ENCODE results near the gene PMP22. TPM values are rescaled to one million over a fixed set of nuclear protein-coding genes. Genes with fewer than 3 reads are reported as not detected.
A peak's percentile ranks its signal among the peaks of the same experiment; 100 is the strongest.

Gene PMP22
- total and polyA plus RNA-seq, 2 of the 13 experiments (the other 11 are each of a cell fraction or from before 2014, with no cell fraction given), result 5.7 to 6.2 TPM

DNA sequence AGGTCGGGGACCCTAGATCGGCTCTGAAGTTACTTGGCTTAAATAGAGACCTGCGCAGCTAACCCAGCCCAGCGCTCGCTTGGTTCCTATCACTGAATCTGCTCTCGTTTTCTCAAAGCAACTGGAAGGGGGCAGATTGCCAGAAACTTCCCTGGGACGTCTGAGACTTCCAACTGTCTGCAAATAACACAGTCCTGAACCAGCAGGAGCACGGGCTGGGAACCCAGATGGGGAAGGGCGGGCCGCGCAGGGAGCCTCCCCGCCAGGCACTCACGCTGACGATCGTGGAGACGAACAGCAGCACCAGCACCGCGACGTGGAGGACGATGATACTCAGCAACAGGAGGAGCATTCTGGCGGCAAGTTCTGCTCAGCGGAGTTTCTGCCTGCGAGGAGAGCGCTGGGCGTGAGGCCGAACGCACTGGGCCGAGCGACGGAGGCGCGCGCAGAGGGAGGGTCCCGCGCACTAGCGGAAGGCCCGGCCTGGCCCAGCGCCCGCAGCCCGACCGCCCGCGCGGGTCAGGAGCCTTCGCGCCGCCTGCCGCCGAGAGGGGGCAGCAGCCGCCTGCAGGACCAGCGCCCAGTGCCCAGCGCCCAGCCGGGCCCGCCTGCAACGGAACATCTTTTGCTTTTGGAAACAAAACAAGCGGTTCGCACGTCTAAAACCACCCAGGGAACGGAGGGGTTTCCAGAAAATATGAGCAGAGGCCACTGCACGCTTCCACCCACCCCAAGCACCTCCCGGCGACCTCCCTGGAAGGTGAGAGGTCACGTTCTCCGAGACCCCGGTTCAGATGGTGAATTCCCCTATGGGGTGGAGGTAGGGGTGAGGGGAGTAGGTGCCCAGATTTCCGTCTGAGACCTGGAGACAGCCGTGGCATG lies 4.5 kb downstream of the PMP22 start (continued):
- no peak for TF ChIP-seq NPAS2 (CRISPR knock-in tag; IDR thresholded peaks at IDR 0.05; ENCODE audit: borderline replicate concordance)
- no peak for TF ChIP-seq TBX3 (IDR thresholded peaks at IDR 0.05; ENCODE audit: borderline replicate concordance)
- no peak for TF ChIP-seq ZFAT (CRISPR knock-in tag; conservative IDR thresholded peaks at IDR 0.05)
- TF ChIP-seq, protein P1, sequence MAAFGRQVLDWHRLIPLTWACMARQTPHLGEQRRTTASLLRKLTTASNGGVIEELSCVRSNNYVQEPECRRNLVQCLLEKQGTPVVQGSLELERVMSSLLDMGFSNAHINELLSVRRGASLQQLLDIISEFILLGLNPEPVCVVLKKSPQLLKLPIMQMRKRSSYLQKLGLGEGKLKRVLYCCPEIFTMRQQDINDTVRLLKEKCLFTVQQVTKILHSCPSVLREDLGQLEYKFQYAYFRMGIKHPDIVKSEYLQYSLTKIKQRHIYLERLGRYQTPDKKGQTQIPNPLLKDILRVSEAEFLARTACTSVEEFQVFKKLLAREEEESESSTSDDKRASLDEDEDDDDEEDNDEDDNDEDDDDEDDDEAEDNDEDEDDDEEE (CRISPR knock-in tag; IDR thresholded peaks at IDR 0.05), result no peak
- TF ChIP-seq MTA1 (CRISPR knock-in tag; IDR thresholded peaks at IDR 0.05; ENCODE audit: borderline replicate concordance), result no peak; the same call in 1 of the 2 replicates
- TF ChIP-seq DR1 (CRISPR knock-in tag; IDR thresholded peaks at IDR 0.05), result no peak
- 0 out of 2 replicates have a peak, but pooled peaks have one; percentile 26 for TF ChIP-seq RXRA (CRISPR knock-in tag; IDR thresholded peaks at IDR 0.05)
- TF ChIP-seq ZBTB39 (CRISPR knock-in tag; IDR thresholded peaks at IDR 0.05), result no peak
- no peak for TF ChIP-seq ZNF749 (CRISPR knock-in tag; IDR thresholded peaks at IDR 0.05; ENCODE audit: borderline replicate concordance)
- TF ChIP-seq, protein P2, sequence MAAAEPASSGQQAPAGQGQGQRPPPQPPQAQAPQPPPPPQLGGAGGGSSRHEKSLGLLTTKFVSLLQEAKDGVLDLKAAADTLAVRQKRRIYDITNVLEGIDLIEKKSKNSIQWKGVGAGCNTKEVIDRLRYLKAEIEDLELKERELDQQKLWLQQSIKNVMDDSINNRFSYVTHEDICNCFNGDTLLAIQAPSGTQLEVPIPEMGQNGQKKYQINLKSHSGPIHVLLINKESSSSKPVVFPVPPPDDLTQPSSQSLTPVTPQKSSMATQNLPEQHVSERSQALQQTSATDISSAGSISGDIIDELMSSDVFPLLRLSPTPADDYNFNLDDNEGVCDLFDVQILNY (CRISPR knock-in tag; conservative IDR thresholded peaks at IDR 0.05), result 0 out of 2 replicates have a peak, but pooled peaks have one; percentile 35
- no peak for TF ChIP-seq ZNF383 (CRISPR knock-in tag; IDR thresholded peaks at IDR 0.05; ENCODE audit: borderline replicate concordance)
- TF ChIP-seq ZIK1 (CRISPR knock-in tag; IDR thresholded peaks at IDR 0.05; ENCODE audit: borderline replicate concordance, low read depth), result no peak
- TF ChIP-seq ZNF530 (CRISPR knock-in tag; IDR thresholded peaks at IDR 0.05; ENCODE audit: low read depth), result no peak
- peak; percentile 48; the same call in 1 of the 2 replicates for TF ChIP-seq TAF1 (CRISPR knock-in tag; IDR thresholded peaks at IDR 0.05)
- TF ChIP-seq ZNF691 (CRISPR knock-in tag; IDR thresholded peaks at IDR 0.05; ENCODE audit: borderline replicate concordance, low read depth), result no peak; the same call in 1 of the 2 replicates
- TF ChIP-seq TCF7L2 (IDR thresholded peaks at IDR 0.05; ENCODE audit: low read depth, low read length), result no peak
- no peak for TF ChIP-seq ZNF335 (CRISPR knock-in tag; IDR thresholded peaks at IDR 0.05)
- TF ChIP-seq AHR (CRISPR knock-in tag; IDR thresholded peaks at IDR 0.05), result no peak
- TF ChIP-seq, protein P3, sequence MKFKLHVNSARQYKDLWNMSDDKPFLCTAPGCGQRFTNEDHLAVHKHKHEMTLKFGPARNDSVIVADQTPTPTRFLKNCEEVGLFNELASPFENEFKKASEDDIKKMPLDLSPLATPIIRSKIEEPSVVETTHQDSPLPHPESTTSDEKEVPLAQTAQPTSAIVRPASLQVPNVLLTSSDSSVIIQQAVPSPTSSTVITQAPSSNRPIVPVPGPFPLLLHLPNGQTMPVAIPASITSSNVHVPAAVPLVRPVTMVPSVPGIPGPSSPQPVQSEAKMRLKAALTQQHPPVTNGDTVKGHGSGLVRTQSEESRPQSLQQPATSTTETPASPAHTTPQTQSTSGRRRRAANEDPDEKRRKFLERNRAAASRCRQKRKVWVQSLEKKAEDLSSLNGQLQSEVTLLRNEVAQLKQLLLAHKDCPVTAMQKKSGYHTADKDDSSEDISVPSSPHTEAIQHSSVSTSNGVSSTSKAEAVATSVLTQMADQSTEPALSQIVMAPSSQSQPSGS (CRISPR knock-in tag; IDR thresholded peaks at IDR 0.05), result no peak
- no peak for TF ChIP-seq CHCHD3 (CRISPR knock-in tag; IDR thresholded peaks at IDR 0.05)

Measured in HepG2 (cell line).